ENCODE data around the gene MESP1.
A peak's percentile ranks its signal among the peaks of the same experiment; 100 is the strongest.
"Not testable (repeated sequence)": the region's sequence is repeated elsewhere in the genome, so short reads cannot be mapped to it uniquely, and the experiment has no call there.

The MESP1 gene

GRCh38 chr15:89750560-89751542, at the start of gene MESP1:
MESP1 (minus strand) TSS chr15:89751249; CDS start chr15:89751231, 18 bp downstream.
- DNase-seq (ENCODE audit: low spot score), result peak; percentile 97

- DNase-seq (ENCODE audit: low spot score), result no peak
These were observed 49.0 kb upstream of the MESP1 start for GRCh38 chr15:89799918-89800498.

- no peak for DNase-seq (ENCODE audit: low spot score)
These were observed 48.2 kb upstream of the MESP1 start for GRCh38 chr15:89799011-89799911.

- DNase-seq (ENCODE audit: low spot score), result no peak
These were observed 46.7 kb upstream of the MESP1 start for GRCh38 chr15:89797678-89798201.

- DNase-seq (ENCODE audit: low spot score), result no peak
These were observed 44.9 kb upstream of the MESP1 start for GRCh38 chr15:89795996-89796395.

- no peak for DNase-seq (ENCODE audit: low spot score)
These were observed 43.7 kb upstream of the MESP1 start for GRCh38 chr15:89794627-89795241.

GRCh38 chr15:89792106-89792805, 41.2 kb upstream of the MESP1 start:
- DNase-seq (ENCODE audit: low spot score), result no peak

- no peak for DNase-seq (ENCODE audit: low spot score)
These were observed 39.6 kb upstream of the MESP1 start for GRCh38 chr15:89790661-89791060.

GRCh38 chr15:89790206-89790605, 39.2 kb upstream of the MESP1 start:
- DNase-seq (ENCODE audit: low spot score), result no peak

GRCh38 chr15:89788585-89788984, 37.5 kb upstream of the MESP1 start:
- not testable (repeated sequence) for DNase-seq (ENCODE audit: low spot score)

- DNase-seq (ENCODE audit: low spot score), result no peak
These were observed 36.9 kb upstream of the MESP1 start for GRCh38 chr15:89787944-89788343.

- DNase-seq (ENCODE audit: low spot score), result no peak
These were observed 34.7 kb upstream of the MESP1 start for GRCh38 chr15:89785774-89786140.

GRCh38 chr15:89785064-89785773, 34.2 kb upstream of the MESP1 start:
- DNase-seq (ENCODE audit: low spot score), result peak; percentile 99

- DNase-seq (ENCODE audit: low spot score), result no peak
These were observed 33.6 kb upstream of the MESP1 start for GRCh38 chr15:89784686-89784960.

- DNase-seq (ENCODE audit: low spot score), result no peak
These were observed 33.0 kb upstream of the MESP1 start for GRCh38 chr15:89783861-89784685.

GRCh38 chr15:89783111-89783860, 32.2 kb upstream of the MESP1 start:
- DNase-seq (ENCODE audit: low spot score), result no peak

GRCh38 chr15:89782619-89782950, 31.5 kb upstream of the MESP1 start:
- DNase-seq (ENCODE audit: low spot score), result not testable (repeated sequence)

GRCh38 chr15:89781891-89782618, 31.0 kb upstream of the MESP1 start:
- DNase-seq (ENCODE audit: low spot score), result no peak

All from HuH-7 (cell line).